Activated naive CD8-positive, alpha-beta T cell treated with anti-CD3 and anti-CD28 coated beads, Interleukin-2, amount 10 ng/mL, durations not matched to agents 7 days and 5 days (primary cell): ENCODE measurements around the gene FBXO22. TPM values are rescaled to one million over a fixed set of nuclear protein-coding genes. Genes with fewer than 3 reads are reported as not detected.

ENCODE experiments used
- ATAC-seq: fragments of 150-1000 bp; cut with Tn5 transposase; one replicate; pipeline ENCODE4 v1.10.0; 2021; ENCODE audit warnings: low read depth, moderate library complexity
- POLR2A ChIA-PET: fragments of 350-600 bp; sonication (Branson Sonifier 250); formaldehyde crosslinking; loops from one replicate; lab custom pipeline; 2021; ENCODE audit warnings: antibody characterized with exemption; lab: Charles Lee
- DNase-seq: peaks from one replicate; pipeline ENCODE4 v3.0.0; 2021
- H3K27ac Mint-ChIP-seq: one replicate; pipeline ENCODE4 v1.8.0; 2022; ENCODE audit warnings: mild to moderate bottlenecking, mixed read lengths
- H3K27me3 Mint-ChIP-seq: one replicate; pipeline ENCODE4 v1.8.0; 2022; ENCODE audit warnings: mild to moderate bottlenecking, moderate library complexity, mixed read lengths
- H3K36me3 Mint-ChIP-seq: one replicate; pipeline ENCODE4 v1.8.0; 2021; ENCODE audit warnings: mild to moderate bottlenecking, mixed read lengths
- H3K4me1 Mint-ChIP-seq: one replicate; pipeline ENCODE4 v1.8.0; 2021; ENCODE audit warnings: mixed read lengths
- H3K4me3 Mint-ChIP-seq: one replicate; pipeline ENCODE4 v1.8.0; 2022; ENCODE audit warnings: mild to moderate bottlenecking, moderate library complexity, mixed read lengths
- H3K9me3 Mint-ChIP-seq: one replicate; pipeline ENCODE4 v1.8.0; 2021; ENCODE audit warnings: mixed read lengths
- total RNA-seq, 2 experiments: library from RNA; stranded (reverse); gene quantifications; one replicate each; pipeline ENCODE4 v1.2.3, GENCODE V29; 2021

The FBXO22 gene
- total RNA-seq, 2 experiments from 2014 or later, result 32.2 to 33.9 TPM

GRCh38 chr15:75925440-75925839, 21.8 kb downstream of the FBXO22 start:
- Mint-ChIP-seq H3K4me1 (peaks cover 44% of the 10 kb centered on the region), H3K36me3 (peaks cover 35% of the 10 kb centered on the region), H3K9me3 (no peaks in the 10 kb centered on the region), H3K27me3 (no peaks in the 10 kb centered on the region), H3K27ac (no peak overlapping the region), H3K4me3 (no peak overlapping the region)
- DNase-seq, result no peak
- ATAC-seq, result no peak
- POLR2A ChIA-PET, result no interaction called here

- Mint-ChIP-seq H3K27ac (no peak overlapping the region), H3K36me3 (peaks cover 43% of the 10 kb centered on the region)
Observed at GRCh38 chr15:75926931-75927330, 23.3 kb downstream of the FBXO22 start.

GRCh38 chr15:75927601-75928000, 23.9 kb downstream of the FBXO22 start:
- no peak overlapping the region for H3K27ac Mint-ChIP-seq
- H3K27me3 Mint-ChIP-seq, result no peaks in the 10 kb centered on the region
- peaks cover 40% of the 10 kb centered on the region for H3K36me3 Mint-ChIP-seq
- POLR2A ChIA-PET, result no interaction called here
- H3K4me3 Mint-ChIP-seq, result no peak overlapping the region
- no peak for DNase-seq
- peaks cover 46% of the 10 kb centered on the region for H3K4me1 Mint-ChIP-seq
- H3K9me3 Mint-ChIP-seq, result no peaks in the 10 kb centered on the region
- no peak for ATAC-seq

More at GRCh38 chr15:75926931-75927330, 23.3 kb downstream of the FBXO22 start:
- POLR2A ChIA-PET, result no interaction called here
- ATAC-seq (no peak), DNase-seq (no peak)
- no peaks in the 10 kb centered on the region for H3K27me3 Mint-ChIP-seq
- H3K4me1 Mint-ChIP-seq, result peaks cover 48% of the 10 kb centered on the region
- no peak overlapping the region for H3K4me3 Mint-ChIP-seq
- no peaks in the 10 kb centered on the region for H3K9me3 Mint-ChIP-seq

GRCh38 chr15:75928680-75929608, 25.3 kb downstream of the FBXO22 start:
- Mint-ChIP-seq H3K36me3 (peaks cover 42% of the 10 kb centered on the region), H3K4me1 (peaks cover 39% of the 10 kb centered on the region), H3K27ac (peak overlapping the region; percentile 18), H3K4me3 (no peak overlapping the region), H3K9me3 (no peaks in the 10 kb centered on the region), H3K27me3 (no peaks in the 10 kb centered on the region)
- DNase-seq, result no peak
- no peak for ATAC-seq
- POLR2A ChIA-PET, result no interaction called here

- H3K9me3 Mint-ChIP-seq, result no peaks in the 10 kb centered on the region
- peak overlapping the region; percentile 39 for H3K27ac Mint-ChIP-seq
- peaks cover 35% of the 10 kb centered on the region for H3K4me1 Mint-ChIP-seq
- POLR2A ChIA-PET, result no interaction called here
- peaks cover 43% of the 10 kb centered on the region for H3K36me3 Mint-ChIP-seq
- no peaks in the 10 kb centered on the region for H3K27me3 Mint-ChIP-seq
- H3K4me3 Mint-ChIP-seq, result peak overlapping the region; percentile 20
- peak; percentile 84 for ATAC-seq
- no peak for DNase-seq
Observed at GRCh38 chr15:75929799-75930565, 26.3 kb downstream of the FBXO22 start.

GRCh38 chr15:75930866-75931265, 27.2 kb downstream of the FBXO22 start:
- DNase-seq, result no peak
- H3K36me3 Mint-ChIP-seq, result peaks cover 42% of the 10 kb centered on the region
- H3K27ac Mint-ChIP-seq, result no peak overlapping the region
- H3K4me3 Mint-ChIP-seq, result no peak overlapping the region
- no peaks in the 10 kb centered on the region for H3K27me3 Mint-ChIP-seq
- H3K9me3 Mint-ChIP-seq, result no peaks in the 10 kb centered on the region
- POLR2A ChIA-PET, result no interaction called here
- ATAC-seq, result no peak
- H3K4me1 Mint-ChIP-seq, result peaks cover 30% of the 10 kb centered on the region

GRCh38 chr15:75942464-75942863, 38.8 kb downstream of the FBXO22 start:
- Mint-ChIP-seq H3K9me3 (peaks cover 3% of the 10 kb centered on the region), H3K27ac (no peak overlapping the region), H3K27me3 (peaks cover 8% of the 10 kb centered on the region), H3K4me1 (no peaks in the 10 kb centered on the region), H3K4me3 (no peak overlapping the region), H3K36me3 (peaks cover 24% of the 10 kb centered on the region)
- POLR2A ChIA-PET, result no interaction called here
- DNase-seq, result no peak
- no peak for ATAC-seq

GRCh38 chr15:75943246-75943645, 39.6 kb downstream of the FBXO22 start:
- H3K4me1 Mint-ChIP-seq, result no peaks in the 10 kb centered on the region
- no peak overlapping the region for H3K27ac Mint-ChIP-seq
- H3K9me3 Mint-ChIP-seq, result peaks cover 2% of the 10 kb centered on the region
- peaks cover 12% of the 10 kb centered on the region for H3K27me3 Mint-ChIP-seq
- no peak for ATAC-seq
- peaks cover 16% of the 10 kb centered on the region for H3K36me3 Mint-ChIP-seq
- POLR2A ChIA-PET, result no interaction called here
- no peak overlapping the region for H3K4me3 Mint-ChIP-seq
- DNase-seq, result no peak

- peaks cover 13% of the 10 kb centered on the region for H3K27me3 Mint-ChIP-seq
- H3K4me3 Mint-ChIP-seq, result no peak overlapping the region
- H3K4me1 Mint-ChIP-seq, result no peaks in the 10 kb centered on the region
- no peak overlapping the region for H3K27ac Mint-ChIP-seq
- peaks cover 11% of the 10 kb centered on the region for H3K36me3 Mint-ChIP-seq
- DNase-seq (no peak), ATAC-seq (no peak)
- peaks cover 2% of the 10 kb centered on the region for H3K9me3 Mint-ChIP-seq
- POLR2A ChIA-PET, result no interaction called here
Observed at GRCh38 chr15:75943713-75944215, 40.1 kb downstream of the FBXO22 start.

- Mint-ChIP-seq H3K27me3 (peaks cover 31% of the 10 kb centered on the region), H3K9me3 (peaks cover 2% of the 10 kb centered on the region), H3K4me3 (no peak overlapping the region), H3K36me3 (no peaks in the 10 kb centered on the region), H3K27ac (no peak overlapping the region), H3K4me1 (no peaks in the 10 kb centered on the region)
- DNase-seq (no peak), ATAC-seq (no peak)
- POLR2A ChIA-PET, result no interaction called here
Observed at GRCh38 chr15:75945953-75946352, 42.3 kb downstream of the FBXO22 start.

GRCh38 chr15:75947092-75947491, 43.4 kb downstream of the FBXO22 start:
- H3K4me1 Mint-ChIP-seq, result no peaks in the 10 kb centered on the region
- ATAC-seq (no peak), DNase-seq (no peak)
- peaks cover 36% of the 10 kb centered on the region for H3K27me3 Mint-ChIP-seq
- no peak overlapping the region for H3K27ac Mint-ChIP-seq
- H3K4me3 Mint-ChIP-seq, result no peak overlapping the region
- peaks cover 2% of the 10 kb centered on the region for H3K9me3 Mint-ChIP-seq
- no peaks in the 10 kb centered on the region for H3K36me3 Mint-ChIP-seq
- POLR2A ChIA-PET, result no interaction called here

- no peak overlapping the region for H3K4me3 Mint-ChIP-seq
- H3K27me3 Mint-ChIP-seq, result peaks cover 47% of the 10 kb centered on the region
- H3K36me3 Mint-ChIP-seq, result no peaks in the 10 kb centered on the region
- no peaks in the 10 kb centered on the region for H3K4me1 Mint-ChIP-seq
- H3K27ac Mint-ChIP-seq, result no peak overlapping the region
- H3K9me3 Mint-ChIP-seq, result peaks cover 2% of the 10 kb centered on the region
- no peak for ATAC-seq
- POLR2A ChIA-PET, result interaction anchor here (0.7 kb wide), 1 partner anchor 1330 kb away, joined by 5 read pairs; no protein-coding TSS in a partner anchor
- no peak for DNase-seq
Observed at GRCh38 chr15:75948761-75949296, 45.2 kb downstream of the FBXO22 start.

- Mint-ChIP-seq H3K9me3 (no peaks in the 10 kb centered on the region), H3K36me3 (no peaks in the 10 kb centered on the region), H3K4me1 (no peaks in the 10 kb centered on the region), H3K4me3 (no peak overlapping the region), H3K27me3 (peaks cover 65% of the 10 kb centered on the region), H3K27ac (no peak overlapping the region)
- ATAC-seq, result no peak
- POLR2A ChIA-PET, result no interaction called here
- no peak for DNase-seq
Observed at GRCh38 chr15:75952525-75952924, 48.8 kb downstream of the FBXO22 start.
